Ishikawa (cell line): ENCODE data around the gene KCTD3.

Source experiments
- EP300 ChIP-seq: IDR thresholded peaks from 2 replicates; pipeline ENCODE4 v1.6.1; 2012; ENCODE audit warnings: borderline replicate concordance
- RAD21 ChIP-seq: IDR thresholded peaks from 2 replicates; pipeline ENCODE4 v1.6.1; 2012; ENCODE audit warnings: low read depth

GRCh38 chr1:215589650-215590435 is 22.7 kb downstream of the KCTD3 start:
- no peak for TF ChIP-seq RAD21
- TF ChIP-seq EP300, result no peak
